Fibroblast of villous mesenchyme (primary cell): ENCODE data around the gene STUB1. TPM values are rescaled to one million over a fixed set of nuclear protein-coding genes. Genes with fewer than 3 reads are reported as not detected.
A peak's percentile ranks its signal among the peaks of the same experiment; 100 is the strongest.

Experiments used
- DNase-seq: peaks from one replicate; pipeline ENCODE4 v3.0.0-alpha.2; 2010; ENCODE audit warnings: low read depth
- H3K4me3 ChIP-seq: 2 replicates; pipeline ENCODE4 v1.5.1; 2011; ENCODE audit warnings: low read depth, mild to moderate bottlenecking, low read length
- CTCF ChIP-seq: IDR thresholded peaks from 2 replicates; pipeline ENCODE4 v1.5.1; 2012; ENCODE audit warnings: low read depth, mild to moderate bottlenecking, low read length; ENCODE audit not compliant: insufficient read depth
- total RNA-seq: library from RNA; depleted of rRNA; stranded (reverse); fragments of >200 nt; gene quantifications from 2 replicates; pipeline ENCODE4 v1.2.3, GENCODE V29; 2012

The STUB1 gene
- total RNA-seq, 1 donor, result 100 TPM

DNA sequence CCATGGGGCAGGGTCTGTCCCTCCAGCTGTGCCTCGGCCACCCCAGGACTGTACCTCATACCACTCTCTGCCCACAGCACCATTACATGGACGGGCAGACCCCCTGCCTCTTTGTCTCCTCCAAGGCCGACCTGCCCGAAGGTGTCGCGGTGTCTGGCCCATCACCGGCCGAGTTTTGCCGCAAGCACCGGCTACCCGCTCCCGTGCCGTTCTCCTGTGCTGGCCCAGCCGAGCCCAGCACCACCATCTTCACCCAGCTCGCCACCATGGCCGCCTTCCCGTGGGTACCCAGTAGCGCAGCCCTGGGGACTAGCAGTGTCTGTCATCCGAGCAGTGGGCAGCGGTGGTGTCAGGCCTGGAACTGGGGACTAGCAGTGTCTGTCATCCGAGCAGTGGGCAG is 7.4 kb upstream of the STUB1 start:
- no peak for TF ChIP-seq CTCF
- no peak for DNase-seq
- no peak overlapping the region for H3K4me3 ChIP-seq

GRCh38 chr16:673399-673991 is 6.7 kb upstream of the STUB1 start:
- TF ChIP-seq CTCF, result no peak
- DNase-seq, result no peak
- no peak overlapping the region for H3K4me3 ChIP-seq

- no peak for TF ChIP-seq CTCF
- DNase-seq, result no peak
- H3K4me3 ChIP-seq, result no peak overlapping the region
Observed at GRCh38 chr16:674214-674881, 5.9 kb upstream of the STUB1 start.

- TF ChIP-seq CTCF, result no peak
- DNase-seq, result peak; percentile 42
- peak within 1 kb of the TSS; percentile 52 for H3K4me3 ChIP-seq
Observed at GRCh38 chr16:674968-675883, 5.0 kb upstream of the STUB1 start, which contains the start of gene RHBDL1. Gene RHBDL1 (plus strand): TSS chr16:675671. CDS start chr16:675791, 120 bp downstream.

DNA sequence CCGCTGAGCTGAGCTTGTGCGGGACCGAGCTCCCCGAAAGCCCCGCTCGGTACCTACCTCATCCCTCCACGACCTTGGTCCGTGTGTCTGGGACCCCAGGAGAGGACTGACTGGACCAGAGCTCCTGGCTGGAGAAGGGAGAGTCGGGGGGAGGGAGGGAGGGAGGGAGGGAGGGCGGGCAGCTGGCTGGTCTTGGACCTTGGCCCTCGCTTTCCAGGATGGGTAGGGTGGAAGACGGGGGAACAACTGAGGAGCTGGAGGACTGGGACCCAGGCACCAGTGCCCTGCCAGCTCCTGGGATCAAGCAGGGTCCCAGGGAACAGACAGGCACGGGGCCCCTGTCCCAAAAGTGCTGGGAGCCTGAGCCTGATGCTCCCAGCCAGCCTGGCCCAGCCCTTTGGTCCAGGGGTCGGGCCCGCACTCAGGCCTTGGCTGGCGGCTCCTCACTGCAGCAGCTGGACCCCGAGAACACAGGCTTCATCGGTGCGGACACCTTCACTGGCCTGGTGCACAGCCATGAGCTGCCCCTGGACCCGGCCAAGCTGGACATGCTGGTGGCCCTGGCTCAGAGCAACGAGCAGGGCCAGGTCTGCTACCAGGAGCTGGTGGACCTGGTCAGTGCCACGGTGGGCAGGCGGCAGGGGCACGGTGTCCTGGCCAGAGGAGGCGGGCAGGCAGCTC is 4.2 kb upstream of the STUB1 start:
- DNase-seq, result no peak
- TF ChIP-seq CTCF, result no peak
- H3K4me3 ChIP-seq, result peak overlapping the region; percentile 52

DNA sequence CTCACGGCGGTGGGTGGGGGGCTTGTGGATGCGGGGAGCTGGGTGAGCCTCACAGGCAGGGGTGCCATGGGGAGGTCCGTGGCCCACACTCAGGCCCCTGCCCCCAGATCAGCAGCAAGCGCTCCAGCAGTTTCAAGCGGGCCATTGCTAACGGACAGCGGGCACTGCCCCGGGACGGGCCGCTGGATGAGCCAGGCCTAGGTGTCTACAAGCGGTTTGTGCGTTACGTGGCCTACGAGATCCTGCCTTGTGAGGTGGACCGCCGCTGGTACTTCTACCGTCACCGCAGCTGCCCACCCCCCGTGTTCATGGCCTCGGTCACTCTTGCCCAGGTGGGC is 3.7 kb upstream of the STUB1 start:
- no peak for TF ChIP-seq CTCF
- H3K4me3 ChIP-seq, result no peak overlapping the region
- DNase-seq, result no peak
